RCC 7860 (cell line): ENCODE measurements around the gene WWC2.

Source experiments
- DNase-seq: peaks from one replicate; pipeline ENCODE4 v3.0.0-alpha.2; 2015; ENCODE audit warnings: low spot score
- FAIRE-seq: peaks from 2 replicates; lab custom pipeline; 2012; peaks lifted over from hg19 to GRCh38; lab: Jason Lieb, UNC

Gene WWC2

GRCh38 chr4:183164963-183165362 lies 65.9 kb downstream of the WWC2 start:
- FAIRE-seq (no peak), DNase-seq (no peak)

GRCh38 chr4:183165376-183165775 lies 66.3 kb downstream of the WWC2 start:
- DNase-seq = no peak
- FAIRE-seq = no peak

GRCh38 chr4:183170894-183171293 lies 71.8 kb downstream of the WWC2 start:
- FAIRE-seq (no peak), DNase-seq (no peak)

- FAIRE-seq (peak; percentile 80), DNase-seq (peak; percentile 58)
These were observed 72.6 kb downstream of the WWC2 start for GRCh38 chr4:183171484-183172267.

GRCh38 chr4:183172881-183173280 lies 73.8 kb downstream of the WWC2 start:
- DNase-seq (no peak), FAIRE-seq (no peak)

GRCh38 chr4:183173580-183174526 lies 74.8 kb downstream of the WWC2 start:
- DNase-seq = no peak
- no peak for FAIRE-seq

GRCh38 chr4:183175631-183176232 lies 76.7 kb downstream of the WWC2 start:
- DNase-seq (peak; percentile 10), FAIRE-seq (no peak)

- no peak for FAIRE-seq
- DNase-seq = no peak
These were observed 77.9 kb downstream of the WWC2 start for GRCh38 chr4:183177001-183177400.

- FAIRE-seq = no peak
These were observed 79.1 kb downstream of the WWC2 start for GRCh38 chr4:183178201-183178600.

GRCh38 chr4:183180096-183180495 lies 81.0 kb downstream of the WWC2 start:
- DNase-seq = no peak
- FAIRE-seq = no peak

More at GRCh38 chr4:183178201-183178600, 79.1 kb downstream of the WWC2 start:
- no peak for DNase-seq

- FAIRE-seq = no peak
- no peak for DNase-seq
These were observed 81.6 kb downstream of the WWC2 start for GRCh38 chr4:183180621-183181020.

GRCh38 chr4:183181081-183181480 lies 82.0 kb downstream of the WWC2 start:
- DNase-seq = no peak
- FAIRE-seq = no peak

- FAIRE-seq (peak; percentile 66), DNase-seq (peak; percentile 47)
These were observed 84.0 kb downstream of the WWC2 start for GRCh38 chr4:183182873-183183725.

GRCh38 chr4:183183906-183184535 lies 85.0 kb downstream of the WWC2 start:
- no peak for DNase-seq
- no peak for FAIRE-seq

GRCh38 chr4:183185018-183185417 lies 86.0 kb downstream of the WWC2 start:
- FAIRE-seq = no peak
- no peak for DNase-seq

- no peak for FAIRE-seq
These were observed 86.5 kb downstream of the WWC2 start for GRCh38 chr4:183185559-183185958.

GRCh38 chr4:183186813-183187212 lies 87.8 kb downstream of the WWC2 start:
- DNase-seq (no peak), FAIRE-seq (no peak)

More at GRCh38 chr4:183185559-183185958, 86.5 kb downstream of the WWC2 start:
- no peak for DNase-seq

GRCh38 chr4:183190900-183191527 lies 92.0 kb downstream of the WWC2 start:
- FAIRE-seq (no peak), DNase-seq (no peak)

- FAIRE-seq = no peak
These were observed 92.6 kb downstream of the WWC2 start for GRCh38 chr4:183191630-183192029.

More at GRCh38 chr4:183191630-183192029, 92.6 kb downstream of the WWC2 start:
- no peak for DNase-seq
